HL-60 (cell line): ENCODE results near the gene TNNI2.

ENCODE experiments used
- DNase-seq, 2 experiments: peaks; one replicate each; pipeline ENCODE4 v3.0.0-alpha.2; 2010 to 2020; ENCODE audit warnings: low read depth in 1 of 2, low spot score in 1 of 2
- H3K27ac ChIP-seq: fragments of 250-450 bp; sonication (Bioruptor Pico); replicated peaks from 2 replicates; pipeline ENCODE4 v1.5.1; 2020; ENCODE audit warnings: mild to moderate bottlenecking, moderate library complexity
- H3K27me3 ChIP-seq: fragments of 250-450 bp; sonication (Bioruptor Pico); 2 replicates; pipeline ENCODE4 v1.5.1; 2021; ENCODE audit warnings: mild to moderate bottlenecking, moderate library complexity; ENCODE audit not compliant: insufficient read depth, poor library complexity, severe bottlenecking
- H3K4me3 ChIP-seq: replicated peaks from 2 replicates; pipeline ENCODE4 v1.5.1; 2011; ENCODE audit warnings: mild to moderate bottlenecking, control low read depth, low read length; ENCODE audit not compliant: insufficient read depth
- GABPA ChIP-seq: IDR thresholded peaks from 2 replicates; pipeline ENCODE4 v1.6.1; 2012; ENCODE audit warnings: low read depth
- POLR2AphosphoS5 ChIP-seq: IDR thresholded peaks from 2 replicates; pipeline ENCODE4 v1.6.1; 2012; ENCODE audit warnings: low read depth
- SPI1 ChIP-seq: IDR thresholded peaks from 2 replicates; pipeline ENCODE4 v1.6.1; 2012; ENCODE audit warnings: low read depth, mild to moderate bottlenecking, borderline replicate concordance
- TF ChIP-seq, protein P1 (sequence below): IDR thresholded peaks from 2 replicates; pipeline ENCODE4 v1.6.1; 2012; ENCODE audit warnings: low read depth; ENCODE audit not compliant: insufficient replicate concordance
- TF ChIP-seq, protein P2 (sequence below): IDR thresholded peaks from one replicate; pipeline ENCODE4 v1.5.1; 2011; ENCODE audit warnings: low read length, control low read depth, inconsistent platforms; ENCODE audit not compliant: insufficient read depth

Gene TNNI2

DNA sequence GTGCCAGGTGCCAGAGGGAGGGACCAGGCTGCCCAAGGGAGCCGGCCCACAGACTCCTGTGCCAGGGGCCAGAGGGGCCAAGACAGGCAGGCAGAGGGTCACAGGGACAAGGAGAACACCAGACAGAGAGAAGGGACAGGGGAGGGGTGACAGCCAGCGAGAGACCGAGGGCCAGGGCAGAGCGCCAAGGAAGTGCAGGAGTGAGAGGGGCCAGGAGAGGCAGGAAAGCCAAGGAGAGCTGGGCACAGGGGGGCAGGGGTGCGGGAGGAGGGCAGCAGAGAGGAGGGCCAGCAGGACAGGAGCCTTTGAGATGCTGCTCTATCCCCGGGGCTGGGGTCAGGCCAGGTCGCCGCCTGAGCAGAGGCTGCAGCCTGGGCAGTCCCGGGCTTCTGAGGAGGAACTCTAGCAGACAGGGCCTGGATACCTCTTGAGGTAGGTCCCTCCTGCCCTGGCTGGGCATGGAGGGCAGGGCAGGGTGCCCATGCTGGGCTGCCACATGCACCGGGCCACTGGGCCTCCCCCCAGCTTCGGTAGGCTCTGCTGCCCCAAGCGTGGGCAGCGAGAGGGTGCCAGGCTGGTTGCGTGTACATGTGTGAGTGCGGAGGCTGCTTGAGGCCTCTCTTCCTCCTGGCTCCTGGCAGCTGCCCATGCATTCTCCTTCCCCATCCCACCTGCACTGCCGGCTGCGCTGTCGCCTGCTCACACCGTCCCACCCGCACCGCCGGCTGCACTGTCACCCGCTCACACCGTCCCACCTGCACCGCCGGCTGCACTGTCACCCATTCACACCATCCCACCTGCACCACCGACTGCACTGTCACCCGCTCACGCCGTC, 26.3 kb downstream of the TNNI2 start:
- TF ChIP-seq, protein P1, sequence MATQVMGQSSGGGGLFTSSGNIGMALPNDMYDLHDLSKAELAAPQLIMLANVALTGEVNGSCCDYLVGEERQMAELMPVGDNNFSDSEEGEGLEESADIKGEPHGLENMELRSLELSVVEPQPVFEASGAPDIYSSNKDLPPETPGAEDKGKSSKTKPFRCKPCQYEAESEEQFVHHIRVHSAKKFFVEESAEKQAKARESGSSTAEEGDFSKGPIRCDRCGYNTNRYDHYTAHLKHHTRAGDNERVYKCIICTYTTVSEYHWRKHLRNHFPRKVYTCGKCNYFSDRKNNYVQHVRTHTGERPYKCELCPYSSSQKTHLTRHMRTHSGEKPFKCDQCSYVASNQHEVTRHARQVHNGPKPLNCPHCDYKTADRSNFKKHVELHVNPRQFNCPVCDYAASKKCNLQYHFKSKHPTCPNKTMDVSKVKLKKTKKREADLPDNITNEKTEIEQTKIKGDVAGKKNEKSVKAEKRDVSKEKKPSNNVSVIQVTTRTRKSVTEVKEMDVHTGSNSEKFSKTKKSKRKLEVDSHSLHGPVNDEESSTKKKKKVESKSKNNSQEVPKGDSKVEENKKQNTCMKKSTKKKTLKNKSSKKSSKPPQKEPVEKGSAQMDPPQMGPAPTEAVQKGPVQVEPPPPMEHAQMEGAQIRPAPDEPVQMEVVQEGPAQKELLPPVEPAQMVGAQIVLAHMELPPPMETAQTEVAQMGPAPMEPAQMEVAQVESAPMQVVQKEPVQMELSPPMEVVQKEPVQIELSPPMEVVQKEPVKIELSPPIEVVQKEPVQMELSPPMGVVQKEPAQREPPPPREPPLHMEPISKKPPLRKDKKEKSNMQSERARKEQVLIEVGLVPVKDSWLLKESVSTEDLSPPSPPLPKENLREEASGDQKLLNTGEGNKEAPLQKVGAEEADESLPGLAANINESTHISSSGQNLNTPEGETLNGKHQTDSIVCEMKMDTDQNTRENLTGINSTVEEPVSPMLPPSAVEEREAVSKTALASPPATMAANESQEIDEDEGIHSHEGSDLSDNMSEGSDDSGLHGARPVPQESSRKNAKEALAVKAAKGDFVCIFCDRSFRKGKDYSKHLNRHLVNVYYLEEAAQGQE = no peak
- TF ChIP-seq POLR2AphosphoS5 = 0 out of 2 replicates have a peak, but pooled peaks have one; percentile 22
- DNase-seq = no peak
- no peaks in the 10 kb centered on the region for H3K27me3 ChIP-seq
- H3K27ac ChIP-seq = no peak overlapping the region
- no peak overlapping the region for H3K4me3 ChIP-seq

DNA sequence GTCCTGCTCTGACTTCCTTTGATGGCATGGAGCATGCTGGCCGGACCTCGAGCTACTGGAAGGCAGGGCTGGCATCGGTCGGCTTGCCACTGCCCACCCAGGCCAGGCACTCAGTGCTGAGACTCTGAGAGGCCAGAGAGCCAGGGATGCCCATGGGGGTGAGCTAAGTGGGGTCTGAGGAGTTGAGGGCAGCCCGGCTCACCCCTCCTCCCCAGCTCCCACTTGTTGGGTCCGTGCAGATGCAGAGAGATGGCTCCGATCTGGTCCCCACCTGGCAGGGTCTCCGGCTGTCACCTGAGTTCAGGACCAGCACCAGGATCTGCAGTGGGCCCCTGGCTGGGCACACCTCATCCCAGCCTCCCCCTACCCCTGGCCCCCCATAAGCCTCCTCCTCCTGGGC, 27.4 kb downstream of the TNNI2 start:
- H3K4me3 ChIP-seq = no peak overlapping the region
- no peaks in the 10 kb centered on the region for H3K27me3 ChIP-seq

DNA sequence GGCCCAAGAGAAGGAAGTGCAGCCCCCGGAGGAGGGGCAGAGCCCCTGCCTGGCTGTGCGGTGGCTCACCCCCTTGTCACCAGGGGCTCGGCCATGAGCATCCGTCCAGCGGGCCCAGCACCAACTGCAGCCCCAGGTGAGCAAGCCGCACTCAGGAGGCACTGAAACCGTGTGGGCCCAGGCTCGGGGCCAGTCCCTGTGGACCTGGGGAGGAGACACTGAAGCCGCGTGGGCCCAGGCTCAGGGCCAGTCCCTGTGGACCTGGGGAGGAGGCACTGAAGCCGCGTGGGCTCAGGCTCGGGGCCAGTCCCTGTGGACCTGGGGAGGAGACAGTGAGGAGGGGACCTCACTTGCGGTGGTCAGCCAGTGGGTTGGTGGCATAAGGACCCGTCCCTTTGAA, 28.0 kb downstream of the TNNI2 start:
- DNase-seq = no peak
- Histone ChIP-seq H3K27me3 (no peaks in the 10 kb centered on the region), H3K4me3 (no peak overlapping the region), H3K27ac (no peak overlapping the region)
- TF ChIP-seq GABPA = no peak
- TF ChIP-seq, protein P1 = no peak
- TF ChIP-seq SPI1 = no peak
- 0 out of 2 replicates have a peak, but pooled peaks have one; percentile 7 for TF ChIP-seq POLR2AphosphoS5

More for the DNA sequence above, 27.4 kb downstream of the TNNI2 start:
- TF ChIP-seq POLR2AphosphoS5 (no peak), SPI1 (no peak), GABPA (no peak)
- TF ChIP-seq, protein P1 = no peak
- TF ChIP-seq, protein P2, sequence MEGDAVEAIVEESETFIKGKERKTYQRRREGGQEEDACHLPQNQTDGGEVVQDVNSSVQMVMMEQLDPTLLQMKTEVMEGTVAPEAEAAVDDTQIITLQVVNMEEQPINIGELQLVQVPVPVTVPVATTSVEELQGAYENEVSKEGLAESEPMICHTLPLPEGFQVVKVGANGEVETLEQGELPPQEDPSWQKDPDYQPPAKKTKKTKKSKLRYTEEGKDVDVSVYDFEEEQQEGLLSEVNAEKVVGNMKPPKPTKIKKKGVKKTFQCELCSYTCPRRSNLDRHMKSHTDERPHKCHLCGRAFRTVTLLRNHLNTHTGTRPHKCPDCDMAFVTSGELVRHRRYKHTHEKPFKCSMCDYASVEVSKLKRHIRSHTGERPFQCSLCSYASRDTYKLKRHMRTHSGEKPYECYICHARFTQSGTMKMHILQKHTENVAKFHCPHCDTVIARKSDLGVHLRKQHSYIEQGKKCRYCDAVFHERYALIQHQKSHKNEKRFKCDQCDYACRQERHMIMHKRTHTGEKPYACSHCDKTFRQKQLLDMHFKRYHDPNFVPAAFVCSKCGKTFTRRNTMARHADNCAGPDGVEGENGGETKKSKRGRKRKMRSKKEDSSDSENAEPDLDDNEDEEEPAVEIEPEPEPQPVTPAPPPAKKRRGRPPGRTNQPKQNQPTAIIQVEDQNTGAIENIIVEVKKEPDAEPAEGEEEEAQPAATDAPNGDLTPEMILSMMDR = no peak
- H3K27ac ChIP-seq = no peak overlapping the region
- no peak for DNase-seq

DNA sequence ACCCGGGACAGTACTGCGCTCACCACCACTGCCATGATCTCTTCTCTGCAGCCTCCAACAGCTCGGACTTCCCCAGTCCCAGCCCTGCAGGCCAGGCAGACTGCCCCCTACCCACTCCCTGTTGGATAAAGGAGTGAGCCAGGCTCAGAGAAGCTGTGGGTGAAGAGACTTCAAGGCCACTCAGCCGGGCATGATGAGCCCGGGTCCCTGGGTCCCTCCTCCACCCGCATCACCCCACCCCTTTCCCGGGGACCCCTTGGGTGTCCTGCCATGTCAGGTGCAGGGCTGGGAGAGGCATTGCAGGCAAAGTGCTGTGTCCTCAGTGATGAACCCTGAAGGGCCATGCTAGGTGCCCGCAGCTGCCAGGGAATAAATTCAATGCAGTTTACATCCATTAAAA, 28.6 kb downstream of the TNNI2 start:
- DNase-seq = no peak
- TF ChIP-seq, protein P2 = no peak
- no peak for TF ChIP-seq SPI1
- TF ChIP-seq, protein P1 = no peak
- TF ChIP-seq POLR2AphosphoS5 = no peak
- TF ChIP-seq GABPA = no peak
- Histone ChIP-seq H3K27ac (no peak overlapping the region), H3K27me3 (no peaks in the 10 kb centered on the region), H3K4me3 (no peak overlapping the region)
